ENCODE results near the gene ITGA1.
"Not testable (repeated sequence)": the region's sequence is repeated elsewhere in the genome, so short reads cannot be mapped to it uniquely, and the experiment has no call there.

ITGA1 gene

DNA sequence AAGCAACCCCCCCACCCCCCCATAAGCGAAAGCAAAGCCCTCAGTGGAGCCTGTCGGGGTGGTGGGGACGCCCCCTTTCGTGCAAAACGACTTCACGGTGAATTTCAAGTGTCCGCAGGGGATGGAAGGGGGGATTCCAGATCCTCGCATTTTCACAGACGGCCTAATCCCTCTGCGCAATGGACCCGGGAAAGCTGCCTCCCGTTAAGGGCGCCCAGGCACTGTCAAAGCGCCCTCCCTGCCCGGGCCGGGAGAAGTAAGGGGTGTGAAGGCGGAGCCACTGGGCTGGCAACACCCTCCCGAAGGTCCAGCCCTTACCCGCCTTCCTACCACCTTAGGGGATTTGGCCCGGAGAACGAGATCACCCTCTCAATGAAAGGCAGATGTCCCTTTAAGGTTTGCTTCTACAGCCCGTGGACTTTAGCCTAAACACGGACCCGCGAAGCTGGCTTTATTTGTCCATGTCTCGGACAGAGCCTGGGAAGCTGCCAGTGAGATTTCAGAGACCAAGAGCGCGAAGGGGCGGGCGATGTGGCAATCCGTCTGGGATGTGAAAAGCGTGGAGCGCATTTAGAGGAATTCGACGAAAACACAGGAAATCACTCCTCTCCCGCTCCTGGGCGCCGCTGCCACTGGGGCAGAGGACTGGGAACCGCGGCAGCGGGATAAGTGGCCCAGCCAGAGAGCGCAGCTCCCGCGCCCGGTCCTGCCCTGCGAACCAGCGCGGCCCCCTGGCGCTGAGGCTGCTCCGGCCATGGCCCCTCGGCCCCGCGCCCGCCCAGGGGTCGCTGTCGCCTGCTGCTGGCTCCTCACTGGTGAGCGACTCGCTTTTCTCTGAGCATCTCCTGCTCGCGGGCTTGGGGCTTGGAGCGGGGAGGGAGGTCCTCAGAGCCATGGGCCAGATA lies at the start of gene ITGA1, which contains the start of gene PELO:
ITGA1 (plus strand) TSS at position 317 of the 905 bp plus-strand sequence; CDS start at position 755, 438 bp downstream.
PELO (plus strand) TSS at position 317 of the 905 bp plus-strand sequence. CDS start 12,479 bp downstream, outside the sequence.
- peak; percentile 56 for DNase-seq (ENCODE audit: low read depth)
- peak within 1 kb of the TSS; percentile 68 for H3K4me3 ChIP-seq (ENCODE audit: low read depth, low read length)
- TF ChIP-seq, protein P1, sequence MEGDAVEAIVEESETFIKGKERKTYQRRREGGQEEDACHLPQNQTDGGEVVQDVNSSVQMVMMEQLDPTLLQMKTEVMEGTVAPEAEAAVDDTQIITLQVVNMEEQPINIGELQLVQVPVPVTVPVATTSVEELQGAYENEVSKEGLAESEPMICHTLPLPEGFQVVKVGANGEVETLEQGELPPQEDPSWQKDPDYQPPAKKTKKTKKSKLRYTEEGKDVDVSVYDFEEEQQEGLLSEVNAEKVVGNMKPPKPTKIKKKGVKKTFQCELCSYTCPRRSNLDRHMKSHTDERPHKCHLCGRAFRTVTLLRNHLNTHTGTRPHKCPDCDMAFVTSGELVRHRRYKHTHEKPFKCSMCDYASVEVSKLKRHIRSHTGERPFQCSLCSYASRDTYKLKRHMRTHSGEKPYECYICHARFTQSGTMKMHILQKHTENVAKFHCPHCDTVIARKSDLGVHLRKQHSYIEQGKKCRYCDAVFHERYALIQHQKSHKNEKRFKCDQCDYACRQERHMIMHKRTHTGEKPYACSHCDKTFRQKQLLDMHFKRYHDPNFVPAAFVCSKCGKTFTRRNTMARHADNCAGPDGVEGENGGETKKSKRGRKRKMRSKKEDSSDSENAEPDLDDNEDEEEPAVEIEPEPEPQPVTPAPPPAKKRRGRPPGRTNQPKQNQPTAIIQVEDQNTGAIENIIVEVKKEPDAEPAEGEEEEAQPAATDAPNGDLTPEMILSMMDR (IDR thresholded peaks at IDR 0.05; ENCODE audit: insufficient read depth, low read depth, low read length, missing control alignments): peak; percentile 9

DNA sequence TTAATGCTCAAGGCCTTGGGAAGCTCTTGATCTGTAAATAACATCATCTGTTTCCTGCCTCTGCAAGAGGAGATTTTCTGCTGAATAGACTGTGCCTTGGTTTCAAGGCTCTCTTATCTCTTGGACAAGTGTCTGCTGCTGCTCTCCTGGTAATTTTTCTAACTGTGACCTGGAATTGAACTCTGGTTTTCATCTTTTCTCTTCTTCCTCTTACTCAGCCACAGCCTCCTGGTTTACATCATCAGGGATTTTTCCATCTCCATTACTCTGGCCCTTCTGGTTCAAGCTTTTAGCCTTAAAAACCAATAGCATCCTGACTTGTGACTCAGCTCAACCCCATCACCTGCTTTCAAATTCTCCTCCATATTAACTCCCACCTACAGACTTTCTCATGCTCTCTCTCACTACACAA lies 49.6 kb upstream of the ITGA1 start:
- DNase-seq (ENCODE audit: low read depth): peak; percentile 28
- TF ChIP-seq, protein P1 (IDR thresholded peaks at IDR 0.05; ENCODE audit: insufficient read depth, low read depth, low read length, missing control alignments): no peak
- no peak overlapping the region for H3K4me3 ChIP-seq (ENCODE audit: low read depth, low read length)

DNA sequence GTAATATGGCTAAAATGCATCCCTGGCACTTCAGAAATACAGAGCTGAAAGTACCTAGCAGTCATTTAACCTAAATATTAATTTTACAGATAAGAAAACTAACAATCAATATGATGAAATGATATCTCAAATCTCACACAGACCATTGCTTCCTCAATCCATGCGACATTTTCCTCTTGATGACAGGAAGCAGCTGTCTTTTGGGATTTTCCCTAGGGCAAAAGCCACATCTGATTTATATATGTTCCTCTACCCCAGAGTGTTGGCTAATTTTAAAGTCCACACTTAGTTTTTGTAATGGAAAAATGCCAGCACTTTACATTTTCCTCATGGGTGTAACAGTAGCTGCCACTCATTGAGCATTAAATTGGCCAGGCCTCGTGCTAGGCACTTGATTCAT lies 47.7 kb upstream of the ITGA1 start:
- H3K4me3 ChIP-seq (ENCODE audit: low read depth, low read length): no peak overlapping the region
- DNase-seq (ENCODE audit: low read depth): no peak
- TF ChIP-seq, protein P1 (IDR thresholded peaks at IDR 0.05; ENCODE audit: insufficient read depth, low read depth, low read length, missing control alignments): no peak

DNA sequence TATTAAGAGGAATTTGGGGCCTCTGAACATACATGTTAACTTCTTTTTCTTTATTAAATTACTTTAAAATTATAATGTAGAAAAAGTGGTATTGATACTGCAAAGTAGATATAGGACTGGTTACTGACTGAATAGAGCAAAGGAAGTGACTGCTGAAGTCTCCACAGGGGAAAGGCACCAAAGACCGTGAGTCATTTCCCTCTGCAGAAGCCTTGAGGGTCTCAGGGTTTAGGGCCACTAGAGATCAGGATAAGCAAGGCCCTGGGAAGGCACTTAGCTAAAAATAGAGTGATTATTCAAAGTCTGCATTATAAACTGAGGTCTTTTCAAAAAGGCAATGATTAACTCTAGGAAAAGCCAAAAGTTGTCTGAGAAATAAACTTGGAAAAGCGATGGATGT lies 44.7 kb upstream of the ITGA1 start:
- no peak for DNase-seq (ENCODE audit: low read depth)
- TF ChIP-seq, protein P1 (IDR thresholded peaks at IDR 0.05; ENCODE audit: insufficient read depth, low read depth, low read length, missing control alignments): no peak
- H3K4me3 ChIP-seq (ENCODE audit: low read depth, low read length): no peak overlapping the region

DNA sequence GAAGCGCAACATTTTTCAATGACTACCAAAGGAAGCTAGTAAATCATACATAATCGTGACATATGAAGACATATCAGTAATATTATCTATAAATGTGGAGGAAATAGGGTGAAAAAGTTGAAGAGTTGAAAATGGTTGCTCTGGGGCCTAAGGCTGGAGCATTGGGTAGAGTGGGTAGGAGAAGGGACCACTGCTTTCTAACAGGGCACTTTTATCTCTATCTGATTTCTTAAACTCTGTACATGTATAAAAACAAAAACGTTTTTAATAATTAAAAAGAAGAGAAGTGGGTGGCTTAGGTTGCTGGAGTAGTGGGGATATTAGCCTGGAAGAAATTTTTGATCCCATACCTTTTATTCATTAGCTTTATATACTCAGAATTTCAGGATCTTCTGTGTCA lies 44.2 kb upstream of the ITGA1 start:
- no peak overlapping the region for H3K4me3 ChIP-seq (ENCODE audit: low read depth, low read length)
- no peak for DNase-seq (ENCODE audit: low read depth)
- TF ChIP-seq, protein P1 (IDR thresholded peaks at IDR 0.05; ENCODE audit: insufficient read depth, low read depth, low read length, missing control alignments): no peak

DNA sequence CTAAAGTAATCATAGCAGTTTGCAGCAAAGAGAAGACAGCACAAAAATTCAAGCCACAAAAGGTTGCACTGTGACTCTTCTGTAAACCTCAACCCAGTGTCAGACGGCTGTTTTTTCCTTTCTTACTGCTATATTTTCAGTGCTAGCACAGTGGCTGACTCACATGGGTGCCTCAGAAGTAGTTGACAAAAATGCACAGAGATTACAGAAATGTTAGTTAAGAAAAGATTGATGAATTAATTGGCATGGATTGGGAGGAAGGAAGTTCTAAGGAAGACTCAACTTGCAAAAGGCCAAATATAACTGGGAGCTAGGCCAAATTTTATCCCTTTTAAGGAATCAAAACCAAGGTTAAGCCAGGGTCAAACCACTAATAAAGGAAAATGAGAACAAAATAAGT lies 43.7 kb upstream of the ITGA1 start:
- TF ChIP-seq, protein P1 (IDR thresholded peaks at IDR 0.05; ENCODE audit: insufficient read depth, low read depth, low read length, missing control alignments): no peak
- no peak overlapping the region for H3K4me3 ChIP-seq (ENCODE audit: low read depth, low read length)
- DNase-seq (ENCODE audit: low read depth): peak; percentile 46

DNA sequence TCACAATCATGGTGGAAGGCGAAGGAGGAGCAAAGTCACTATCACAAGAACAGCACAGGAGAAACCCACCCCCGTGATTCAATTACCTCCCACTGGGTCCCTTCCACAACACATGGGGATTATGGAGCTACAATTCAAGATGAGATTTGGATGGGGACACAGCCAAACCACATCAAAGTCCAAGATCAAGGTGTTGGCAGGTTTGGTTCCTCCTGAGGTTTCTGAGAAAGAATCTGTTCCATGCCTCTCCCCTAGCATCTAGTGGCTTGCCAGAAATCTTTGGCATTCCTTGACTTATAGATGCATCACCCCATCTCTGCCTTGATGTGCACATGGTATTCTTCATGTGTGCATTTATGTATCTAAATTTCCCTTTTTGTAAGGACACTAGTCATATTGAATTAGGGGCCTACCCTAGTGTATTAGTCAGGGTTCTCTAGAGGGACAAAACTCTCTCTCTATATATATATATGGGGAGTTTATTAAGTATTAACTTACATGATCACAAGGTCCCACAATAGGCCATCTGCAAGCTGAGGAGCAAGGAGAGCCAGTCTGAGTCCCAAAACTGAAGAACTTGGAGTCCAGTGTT lies 42.8 kb upstream of the ITGA1 start:
- not testable (repeated sequence) for H3K4me3 ChIP-seq (ENCODE audit: low read depth, low read length); DNase-seq (ENCODE audit: low read depth)
